OCI-LY3 (cell line): ENCODE data around the gene CDO1.

Experiments
- H2AFZ ChIP-seq: fragments of 200-600, 300-600 bp; shearing (Covaris generic); 2 replicates; pipeline ENCODE4 v1.6.0; 2014; ENCODE audit warnings: antibody characterized with exemption, low read depth, low read length
- H3K27ac ChIP-seq: fragments of 200-600, 300-600 bp; sonication (generic); 2 replicates; pipeline ENCODE4 v1.5.1; 2014; ENCODE audit warnings: mild to moderate bottlenecking, low read length, moderate library complexity, mixed read lengths
- H3K27me3 ChIP-seq: fragments of 200-600, 300-600 bp; sonication (generic); 2 replicates; pipeline ENCODE4 v1.6.1; 2014; ENCODE audit warnings: low read depth, low read length, mixed read lengths
- H3K36me3 ChIP-seq: fragments of 200-600, 300-600 bp; sonication (generic); replicated peaks from 2 replicates; pipeline ENCODE3; 2014; ENCODE audit warnings: low read depth, low read length, mixed read lengths
- H3K4me1 ChIP-seq: fragments of 300-600, 200-600 bp; sonication (generic); 2 replicates; pipeline ENCODE4 v1.6.1; 2014; ENCODE audit warnings: low read length, mixed read lengths
- H3K4me2 ChIP-seq: fragments of 200-600, 300-600 bp; sonication (generic); 2 replicates; pipeline ENCODE4 v1.6.1; 2014; ENCODE audit warnings: low read length, mixed read lengths
- H3K4me3 ChIP-seq: fragments of 300-600, 200-600 bp; sonication (generic); 2 replicates; pipeline ENCODE4 v1.5.1; 2014; ENCODE audit warnings: antibody characterized with exemption, mild to moderate bottlenecking, low read length, moderate library complexity
- H3K79me2 ChIP-seq: fragments of 300-600, 200-600 bp; shearing (Covaris generic); 2 replicates; pipeline ENCODE4 v1.6.1; 2014; ENCODE audit warnings: mild to moderate bottlenecking, low read length, mixed read lengths
- H3K9ac ChIP-seq: fragments of 300-600, 200-600 bp; shearing (Covaris generic); 2 replicates; pipeline ENCODE4 v1.6.0; 2014; ENCODE audit warnings: mild to moderate bottlenecking, low read length, moderate library complexity
- H3K9me3 ChIP-seq: fragments of 200-600, 300-600 bp; shearing (Covaris generic); 2 replicates; pipeline ENCODE4 v1.6.1; 2014; ENCODE audit warnings: low read length, mixed read lengths; ENCODE audit not compliant: insufficient read depth
- H4K20me1 ChIP-seq: fragments of 200-600, 300-600 bp; sonication (generic); 2 replicates; pipeline ENCODE4 v1.6.1; 2016; ENCODE audit warnings: low read length, mixed read lengths; ENCODE audit not compliant: insufficient read depth
- EZH2phosphoT487 ChIP-seq: fragments of 200-600 bp; shearing (Covaris generic); IDR thresholded peaks from 2 replicates; pipeline ENCODE4 v1.6.1; 2018; ENCODE audit warnings: antibody characterized with exemption, mixed run types, low read depth
- TF ChIP-seq, protein P1 (sequence below): fragments of 200-600, 300-600 bp; sonication (generic); IDR thresholded peaks from 2 replicates; pipeline ENCODE4 v1.5.1; 2014; ENCODE audit warnings: antibody characterized with exemption, low read length, low read depth

Gene CDO1

DNA sequence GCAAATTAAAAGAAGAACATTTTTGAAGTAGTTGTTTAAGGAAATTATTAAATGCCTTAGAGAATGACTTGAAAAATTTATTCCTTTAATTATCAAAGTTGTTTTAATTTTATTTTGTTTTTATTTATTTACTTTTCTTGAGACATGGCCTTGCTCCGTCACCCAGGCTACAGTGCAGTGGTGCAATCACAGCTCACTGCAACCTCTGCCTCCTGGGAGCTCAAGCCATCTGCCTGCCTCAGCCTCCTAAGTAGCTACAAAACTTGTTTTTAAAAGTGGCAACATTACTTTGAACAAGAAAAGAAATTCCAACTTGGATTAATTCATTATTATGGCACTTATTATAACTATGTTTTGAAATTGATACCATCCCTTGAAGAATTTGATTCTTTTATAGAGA, 29.0 kb downstream of the CDO1 start:
- TF ChIP-seq, protein P1, sequence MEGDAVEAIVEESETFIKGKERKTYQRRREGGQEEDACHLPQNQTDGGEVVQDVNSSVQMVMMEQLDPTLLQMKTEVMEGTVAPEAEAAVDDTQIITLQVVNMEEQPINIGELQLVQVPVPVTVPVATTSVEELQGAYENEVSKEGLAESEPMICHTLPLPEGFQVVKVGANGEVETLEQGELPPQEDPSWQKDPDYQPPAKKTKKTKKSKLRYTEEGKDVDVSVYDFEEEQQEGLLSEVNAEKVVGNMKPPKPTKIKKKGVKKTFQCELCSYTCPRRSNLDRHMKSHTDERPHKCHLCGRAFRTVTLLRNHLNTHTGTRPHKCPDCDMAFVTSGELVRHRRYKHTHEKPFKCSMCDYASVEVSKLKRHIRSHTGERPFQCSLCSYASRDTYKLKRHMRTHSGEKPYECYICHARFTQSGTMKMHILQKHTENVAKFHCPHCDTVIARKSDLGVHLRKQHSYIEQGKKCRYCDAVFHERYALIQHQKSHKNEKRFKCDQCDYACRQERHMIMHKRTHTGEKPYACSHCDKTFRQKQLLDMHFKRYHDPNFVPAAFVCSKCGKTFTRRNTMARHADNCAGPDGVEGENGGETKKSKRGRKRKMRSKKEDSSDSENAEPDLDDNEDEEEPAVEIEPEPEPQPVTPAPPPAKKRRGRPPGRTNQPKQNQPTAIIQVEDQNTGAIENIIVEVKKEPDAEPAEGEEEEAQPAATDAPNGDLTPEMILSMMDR, result no peak
- TF ChIP-seq EZH2phosphoT487, result no peak
- no peaks in the 10 kb centered on the region for H3K9me3 ChIP-seq
- H3K27me3 ChIP-seq, result peaks cover 8% of the 10 kb centered on the region
- H3K9ac ChIP-seq, result no peak overlapping the region
- H2AFZ ChIP-seq, result no peak overlapping the region
- no peak overlapping the region for H3K27ac ChIP-seq
- H3K4me2 ChIP-seq, result no peak overlapping the region
- no peaks in the 10 kb centered on the region for H3K36me3 ChIP-seq
- no peak overlapping the region for H3K4me3 ChIP-seq
- no peaks in the 10 kb centered on the region for H3K4me1 ChIP-seq
- H3K79me2 ChIP-seq, result no peaks in the 10 kb centered on the region
- H4K20me1 ChIP-seq, result no peaks in the 10 kb centered on the region

DNA sequence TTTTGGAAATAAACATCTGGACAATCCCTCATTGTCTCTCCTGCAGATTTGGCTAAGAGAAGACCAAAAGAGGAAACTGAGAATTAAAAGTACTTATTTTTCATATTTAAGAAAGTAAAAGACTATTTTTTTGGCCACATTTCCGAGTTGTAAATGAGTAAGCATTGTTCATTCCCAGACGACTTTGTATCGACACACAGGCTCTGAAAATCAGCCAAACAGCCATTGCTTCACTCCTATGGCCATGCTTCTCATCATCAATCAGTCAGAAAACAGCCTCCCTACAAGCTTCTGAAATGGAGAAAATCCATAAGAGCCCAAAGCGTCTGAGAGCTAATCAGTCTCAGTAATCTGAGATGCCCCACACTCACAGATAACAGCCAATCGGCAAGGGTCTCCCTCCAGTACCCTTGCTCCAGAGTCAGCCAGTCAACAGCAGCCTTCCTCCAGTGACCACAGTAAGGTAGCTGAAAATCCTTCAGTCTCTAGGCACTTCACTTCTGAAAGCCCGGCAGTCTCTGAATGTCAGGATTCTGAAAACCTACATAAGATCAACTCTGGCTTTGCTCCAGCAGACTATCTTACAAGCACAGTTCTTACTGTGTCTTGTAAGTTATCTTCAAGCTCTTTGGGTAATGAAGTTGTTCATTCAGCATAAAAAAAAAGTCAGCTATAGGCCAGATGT, 30.9 kb downstream of the CDO1 start:
- Histone ChIP-seq H3K79me2 (no peaks in the 10 kb centered on the region), H3K36me3 (no peaks in the 10 kb centered on the region), H3K27me3 (peaks cover 6% of the 10 kb centered on the region), H4K20me1 (no peaks in the 10 kb centered on the region), H3K4me3 (no peak overlapping the region), H3K4me1 (no peaks in the 10 kb centered on the region), H2AFZ (no peak overlapping the region), H3K4me2 (no peak overlapping the region), H3K9ac (no peak overlapping the region), H3K9me3 (no peaks in the 10 kb centered on the region), H3K27ac (no peak overlapping the region)
- TF ChIP-seq, protein P1, result no peak
- no peak for TF ChIP-seq EZH2phosphoT487

DNA sequence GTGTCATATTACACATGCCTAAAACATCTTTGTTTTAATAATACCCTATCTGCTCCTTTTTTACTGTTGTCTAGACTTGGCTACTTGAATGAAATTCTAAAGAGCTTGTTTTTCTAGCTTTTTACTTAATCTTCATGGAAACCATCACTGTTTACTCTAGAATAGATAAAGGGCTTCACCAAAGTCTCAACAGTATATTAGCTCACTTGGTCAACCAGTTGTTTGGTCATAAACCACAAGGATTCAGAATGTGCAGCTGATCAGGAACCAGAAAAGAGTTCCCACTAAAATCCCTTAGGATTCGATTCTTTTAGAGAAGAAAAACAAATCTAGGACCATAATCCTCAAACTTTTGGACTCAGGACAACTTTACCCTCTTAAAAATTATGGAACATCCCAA, 38.0 kb downstream of the CDO1 start:
- Histone ChIP-seq H3K9me3 (no peaks in the 10 kb centered on the region), H3K9ac (no peak overlapping the region), H3K4me1 (no peaks in the 10 kb centered on the region), H3K79me2 (no peaks in the 10 kb centered on the region), H2AFZ (no peak overlapping the region), H4K20me1 (no peaks in the 10 kb centered on the region), H3K4me2 (no peak overlapping the region), H3K36me3 (no peaks in the 10 kb centered on the region), H3K27me3 (peaks cover 6% of the 10 kb centered on the region; the same call in 1 of the 2 replicates), H3K27ac (no peak overlapping the region), H3K4me3 (no peak overlapping the region)
- TF ChIP-seq EZH2phosphoT487, result no peak
- TF ChIP-seq, protein P1, result no peak

- no peaks in the 10 kb centered on the region for H3K36me3 ChIP-seq
- H3K27ac ChIP-seq, result no peak overlapping the region
- H4K20me1 ChIP-seq, result no peaks in the 10 kb centered on the region
- H3K4me1 ChIP-seq, result no peaks in the 10 kb centered on the region
- TF ChIP-seq, protein P1, result no peak
- no peak for TF ChIP-seq EZH2phosphoT487
- peaks cover 6% of the 10 kb centered on the region; the same call in 1 of the 2 replicates for H3K27me3 ChIP-seq
- no peaks in the 10 kb centered on the region for H3K9me3 ChIP-seq
- H2AFZ ChIP-seq, result no peak overlapping the region
- H3K79me2 ChIP-seq, result no peaks in the 10 kb centered on the region
- no peak overlapping the region for H3K4me2 ChIP-seq
- H3K4me3 ChIP-seq, result no peak overlapping the region
- no peak overlapping the region for H3K9ac ChIP-seq
These were observed 39.5 kb downstream of the CDO1 start for GRCh38 chr5:115776989-115777388.
